ENCODE data around the gene EED.

EED gene

GRCh38 chr11:86244522-86245368 lies at the start of gene EED:
TSS of gene EED (plus strand) at chr11:86244753. CDS start at chr11:86245230, 477 bp downstream.
- DNase-seq (ENCODE audit: low read depth in 2 of 2): peak; percentile 85 to 96

GRCh38 chr11:86194998-86195397 lies 49.6 kb upstream of the EED start:
- no peak for DNase-seq (ENCODE audit: low read depth in 2 of 2)

GRCh38 chr11:86196085-86196696 lies 48.4 kb upstream of the EED start:
- no peak for DNase-seq (ENCODE audit: low read depth in 2 of 2)

GRCh38 chr11:86196913-86197312 lies 47.6 kb upstream of the EED start:
- DNase-seq (ENCODE audit: low read depth in 2 of 2): no peak

GRCh38 chr11:86197448-86197847 lies 47.1 kb upstream of the EED start:
- DNase-seq (ENCODE audit: low read depth in 2 of 2): no peak

GRCh38 chr11:86198139-86198538 lies 46.4 kb upstream of the EED start:
- DNase-seq (ENCODE audit: low read depth in 2 of 2): no peak

GRCh38 chr11:86199354-86199753 lies 45.2 kb upstream of the EED start:
- DNase-seq (ENCODE audit: low read depth in 2 of 2): no peak

- DNase-seq (ENCODE audit: low read depth in 2 of 2): no peak
These were observed 43.1 kb upstream of the EED start for GRCh38 chr11:86201371-86201884.

- no peak for DNase-seq (ENCODE audit: low read depth in 2 of 2)
These were observed 42.6 kb upstream of the EED start for GRCh38 chr11:86202013-86202336.

GRCh38 chr11:86204356-86204755 lies 40.2 kb upstream of the EED start:
- DNase-seq (ENCODE audit: low read depth in 2 of 2): no peak

GRCh38 chr11:86205421-86206336 lies 38.9 kb upstream of the EED start:
- DNase-seq (ENCODE audit: low read depth in 2 of 2): no peak

- no peak for DNase-seq (ENCODE audit: low read depth in 2 of 2)
These were observed 38.2 kb upstream of the EED start for GRCh38 chr11:86206337-86206695.

GRCh38 chr11:86207413-86207812 lies 37.1 kb upstream of the EED start:
- no peak for DNase-seq (ENCODE audit: low read depth in 2 of 2)

- no peak for DNase-seq (ENCODE audit: low read depth in 2 of 2)
These were observed 36.0 kb upstream of the EED start for GRCh38 chr11:86208572-86208971.

GRCh38 chr11:86209806-86210657 lies 34.5 kb upstream of the EED start:
- no peak for DNase-seq (ENCODE audit: low read depth in 2 of 2)

GRCh38 chr11:86210898-86211297 lies 33.7 kb upstream of the EED start:
- no peak for DNase-seq (ENCODE audit: low read depth in 2 of 2)

GRCh38 chr11:86211619-86212018 lies 32.9 kb upstream of the EED start:
- no peak for DNase-seq (ENCODE audit: low read depth in 2 of 2)

- DNase-seq (ENCODE audit: low read depth in 2 of 2): no peak
These were observed 32.4 kb upstream of the EED start for GRCh38 chr11:86212019-86212611.

- peak; percentile 17 to 36 for DNase-seq (ENCODE audit: low read depth in 2 of 2)
These were observed 29.8 kb upstream of the EED start for GRCh38 chr11:86214710-86215109.

- DNase-seq (ENCODE audit: low read depth in 2 of 2): peak; percentile 21 to 35
These were observed 26.1 kb upstream of the EED start for GRCh38 chr11:86218125-86219084.
